Putamen (tissue), 1 donor: Measurements from ENCODE around the gene CDC42EP3.

Source experiments
- DNase-seq: peaks from one replicate; pipeline ENCODE4 v3.0.0-alpha.2; 2016; ENCODE audit warnings: low spot score

Gene CDC42EP3

GRCh38 chr2:37656512-37657423, 14.7 kb downstream of the CDC42EP3 start:
- DNase-seq = no peak

- DNase-seq = no peak
These were observed 16.3 kb downstream of the CDC42EP3 start for GRCh38 chr2:37654932-37655841.

DNA sequence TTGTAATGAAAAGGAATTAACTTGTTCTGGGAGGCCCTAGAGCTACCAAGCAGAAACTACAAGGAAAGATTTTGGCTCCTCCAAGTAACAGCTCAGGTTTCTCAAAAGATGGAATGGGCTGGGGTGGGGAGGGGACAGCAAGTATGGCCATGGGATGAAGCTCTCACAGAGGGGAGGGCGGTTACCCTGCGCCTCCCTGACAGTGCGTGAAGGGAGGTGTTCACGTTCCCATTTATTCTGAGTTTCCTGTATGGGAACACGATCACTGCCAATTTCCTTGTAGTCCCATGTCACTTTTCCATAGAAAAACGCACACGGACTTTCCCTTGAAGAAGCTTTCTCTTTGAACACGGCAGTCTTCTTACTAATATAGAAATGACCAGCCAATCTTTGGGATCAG, 17.0 kb downstream of the CDC42EP3 start:
- no peak for DNase-seq

DNA sequence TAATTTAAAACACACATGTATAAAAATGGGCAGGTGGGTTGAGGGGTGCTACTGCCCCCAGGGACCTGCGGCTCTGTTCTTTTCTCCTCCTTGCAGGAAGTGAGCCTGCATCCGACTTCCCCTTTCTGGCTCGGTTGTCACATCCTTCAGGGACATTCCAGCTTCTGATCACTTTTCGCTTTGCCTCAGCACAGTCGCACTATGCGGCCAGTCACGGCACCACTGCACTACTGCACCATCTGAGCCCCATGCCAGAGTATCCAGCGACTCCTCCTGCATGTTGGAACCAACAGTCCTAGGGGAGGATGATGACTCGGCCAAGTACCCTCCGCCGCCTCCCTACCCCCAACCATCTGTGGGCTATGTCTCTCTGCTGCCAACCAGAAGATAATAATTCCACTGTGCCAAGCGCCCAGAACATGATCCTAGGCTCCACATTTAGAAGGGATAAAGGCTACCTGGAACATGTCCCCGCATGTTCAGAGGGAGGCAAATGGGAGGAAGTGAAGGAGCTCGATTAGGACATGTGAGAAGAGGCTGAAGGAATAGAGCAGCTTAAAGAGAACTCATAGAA, 17.6 kb downstream of the CDC42EP3 start:
- no peak for DNase-seq

GRCh38 chr2:37653093-37653492, 18.3 kb downstream of the CDC42EP3 start:
- no peak for DNase-seq

GRCh38 chr2:37652199-37652640, 19.2 kb downstream of the CDC42EP3 start:
- DNase-seq = no peak

DNA sequence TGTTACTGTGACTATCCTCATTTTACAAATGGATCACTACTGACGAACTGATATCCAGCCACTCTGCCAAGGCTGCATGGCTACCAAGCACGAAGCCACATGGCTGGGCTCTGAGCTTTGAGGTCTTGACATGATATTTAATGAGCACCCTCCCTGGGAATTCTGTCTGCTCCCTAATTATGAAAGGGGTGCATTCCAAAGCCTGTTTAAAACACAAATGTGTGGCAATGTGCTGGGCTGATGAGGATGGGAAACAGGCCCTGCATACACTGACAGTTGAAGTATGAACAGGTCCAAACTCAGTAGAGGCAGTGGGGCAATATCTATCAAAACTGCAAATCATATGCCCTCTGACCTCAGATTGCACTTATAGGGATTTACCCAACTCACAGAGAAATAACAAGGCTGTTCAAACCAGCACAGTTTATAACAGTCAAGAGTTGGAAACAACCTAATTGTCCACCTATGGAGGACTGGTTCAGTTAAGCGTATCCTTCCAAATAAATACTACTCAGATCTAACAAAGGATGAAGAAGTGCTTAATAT, 20.8 kb downstream of the CDC42EP3 start:
- DNase-seq = no peak

DNA sequence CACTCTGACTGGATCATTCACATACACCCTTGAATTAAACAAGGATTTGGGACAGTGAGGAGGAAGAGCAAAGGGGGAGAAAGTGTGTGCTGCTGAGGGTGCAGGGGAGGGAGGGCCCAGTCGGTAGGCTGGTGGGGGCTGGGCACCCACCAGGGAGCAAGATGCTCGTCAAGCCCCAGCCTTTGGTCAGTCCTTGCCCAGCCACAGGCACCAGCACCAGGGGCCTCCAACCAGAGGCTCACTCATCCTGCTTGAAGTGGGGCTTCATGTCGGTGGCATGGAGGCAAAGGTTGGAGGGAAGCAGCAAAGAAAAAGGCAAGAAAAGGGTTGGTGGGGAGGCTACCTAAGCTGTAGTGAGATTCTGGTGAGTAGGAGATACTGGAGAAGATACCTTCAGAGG, 21.9 kb downstream of the CDC42EP3 start:
- DNase-seq = no peak

- no peak for DNase-seq
These were observed 23.0 kb downstream of the CDC42EP3 start for GRCh38 chr2:37648331-37649011.

- no peak for DNase-seq
These were observed 23.5 kb downstream of the CDC42EP3 start for GRCh38 chr2:37647971-37648330.

GRCh38 chr2:37645836-37646235, 25.6 kb downstream of the CDC42EP3 start:
- no peak for DNase-seq

GRCh38 chr2:37645362-37645761, 26.1 kb downstream of the CDC42EP3 start:
- no peak for DNase-seq

GRCh38 chr2:37644191-37644590, 27.3 kb downstream of the CDC42EP3 start:
- DNase-seq = no peak

GRCh38 chr2:37643730-37644078, 27.7 kb downstream of the CDC42EP3 start:
- no peak for DNase-seq

DNA sequence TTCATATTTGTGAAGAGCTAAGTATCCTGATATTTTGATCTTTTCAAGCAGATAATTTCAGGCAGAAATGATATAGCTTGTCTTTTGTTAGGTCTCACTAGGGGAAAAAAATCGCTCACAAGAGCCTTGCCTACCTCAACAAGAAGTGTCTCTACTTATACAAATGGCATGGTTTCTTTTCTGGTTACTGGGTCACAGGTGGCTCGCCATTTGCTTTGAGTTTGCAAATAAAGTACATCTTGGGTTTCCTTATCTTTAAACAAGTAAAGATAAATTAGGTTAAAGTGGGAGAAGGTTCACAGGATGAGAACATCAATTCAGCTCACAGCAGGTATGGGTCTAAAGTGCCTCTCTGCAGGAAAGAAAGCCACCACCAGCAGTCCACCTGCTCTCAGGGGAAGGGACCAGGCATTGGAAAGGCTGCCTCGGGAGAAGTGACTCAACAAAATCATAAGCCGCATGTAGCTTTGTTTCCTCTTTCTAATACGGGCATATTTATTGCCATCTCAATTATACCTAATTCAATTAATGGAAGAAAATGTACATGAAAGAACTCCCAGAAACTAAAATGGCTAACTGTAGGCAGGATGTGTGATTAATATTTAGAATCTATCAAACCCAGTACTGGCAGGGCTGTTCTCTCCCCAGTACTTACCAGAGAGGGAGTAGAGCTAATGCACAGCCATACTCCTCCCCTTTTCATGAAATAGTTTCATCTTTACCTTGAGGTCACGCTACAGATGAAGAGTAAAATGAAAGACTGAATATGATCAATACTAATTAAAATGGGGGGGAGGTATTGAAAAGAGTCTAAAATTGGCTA, 28.3 kb downstream of the CDC42EP3 start:
- no peak for DNase-seq

DNA sequence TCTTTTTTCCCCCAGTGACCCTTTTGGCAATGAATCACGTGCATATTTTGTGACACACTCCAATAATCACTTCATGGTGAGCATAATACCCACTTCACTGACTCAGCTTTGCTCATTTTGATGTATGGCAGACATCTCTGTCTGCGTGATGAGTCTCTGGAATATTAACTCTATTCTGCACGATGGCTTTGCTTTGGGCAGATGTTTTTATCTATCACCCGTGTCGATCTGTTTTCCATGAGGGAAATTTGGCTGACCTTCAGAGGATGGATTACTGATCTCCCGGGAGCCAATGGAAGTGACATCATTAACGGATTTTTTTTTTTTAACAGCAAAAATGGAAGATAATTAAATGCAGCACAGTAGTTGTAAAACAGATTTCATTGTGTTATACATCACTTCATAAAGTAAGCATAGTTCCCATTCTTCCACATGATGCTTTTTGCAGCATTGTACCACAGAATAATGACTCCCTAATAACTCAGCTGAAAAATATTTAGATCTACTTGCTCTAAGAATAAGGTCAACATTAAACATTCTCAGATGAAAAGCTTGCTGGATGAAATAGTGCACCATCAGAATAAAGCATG, 29.8 kb downstream of the CDC42EP3 start:
- no peak for DNase-seq

DNA sequence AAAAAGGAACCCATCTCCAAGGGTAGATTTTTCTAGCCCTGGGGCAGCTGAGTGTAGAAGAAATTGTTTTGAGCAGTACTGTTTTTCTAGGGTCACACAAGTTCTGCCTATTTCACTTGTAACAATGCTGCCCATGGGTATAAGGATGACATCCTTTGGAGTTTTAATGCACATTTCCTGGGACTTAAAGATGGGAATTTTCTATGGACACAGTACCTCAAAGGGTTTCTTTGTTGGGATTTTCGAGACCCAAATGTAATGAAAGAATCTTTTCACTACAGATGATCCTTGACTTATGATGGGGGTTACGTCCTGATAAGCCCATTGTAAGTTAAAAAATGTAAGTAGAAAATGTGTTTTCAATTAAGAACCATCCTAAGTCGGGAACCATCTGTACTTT, 31.8 kb downstream of the CDC42EP3 start:
- no peak for DNase-seq

DNA sequence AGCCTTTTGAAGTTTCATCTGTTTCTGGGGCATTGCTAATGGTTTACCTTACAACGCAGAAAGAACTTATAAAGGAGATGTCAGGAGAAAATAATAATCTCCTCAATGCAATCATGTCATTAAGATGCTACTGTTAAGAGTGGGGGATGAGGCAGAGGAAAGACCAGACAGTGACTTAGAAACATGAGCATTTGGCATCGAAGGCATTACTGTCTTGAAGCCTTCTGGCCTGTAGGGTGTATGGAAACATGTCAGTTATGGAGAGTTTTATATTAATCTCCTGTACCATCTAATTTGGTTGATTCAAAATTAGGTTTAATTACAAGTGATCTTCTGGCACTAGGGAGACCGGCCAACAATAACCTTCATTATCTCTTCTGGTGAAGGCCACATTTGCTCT, 32.5 kb downstream of the CDC42EP3 start:
- DNase-seq = no peak

DNA sequence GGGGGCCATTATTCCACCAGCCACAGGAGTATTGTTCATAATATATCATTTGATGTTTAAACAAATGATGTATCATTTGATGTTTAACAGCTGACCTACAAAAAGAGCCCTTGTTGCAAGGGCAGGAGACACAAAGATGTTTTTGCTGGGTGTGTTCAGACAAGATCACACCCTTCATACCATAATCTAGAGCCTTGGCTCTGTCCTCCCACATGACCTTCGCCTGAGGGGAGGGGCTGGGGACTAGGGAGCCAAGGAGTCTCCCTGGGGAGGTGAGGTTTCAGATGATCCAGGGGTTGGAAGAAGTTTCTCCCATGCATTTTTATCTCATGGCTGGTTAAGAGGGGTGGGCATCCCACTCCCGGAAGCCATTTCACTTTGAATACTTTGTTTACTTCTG, 33.5 kb downstream of the CDC42EP3 start:
- DNase-seq = no peak

DNA sequence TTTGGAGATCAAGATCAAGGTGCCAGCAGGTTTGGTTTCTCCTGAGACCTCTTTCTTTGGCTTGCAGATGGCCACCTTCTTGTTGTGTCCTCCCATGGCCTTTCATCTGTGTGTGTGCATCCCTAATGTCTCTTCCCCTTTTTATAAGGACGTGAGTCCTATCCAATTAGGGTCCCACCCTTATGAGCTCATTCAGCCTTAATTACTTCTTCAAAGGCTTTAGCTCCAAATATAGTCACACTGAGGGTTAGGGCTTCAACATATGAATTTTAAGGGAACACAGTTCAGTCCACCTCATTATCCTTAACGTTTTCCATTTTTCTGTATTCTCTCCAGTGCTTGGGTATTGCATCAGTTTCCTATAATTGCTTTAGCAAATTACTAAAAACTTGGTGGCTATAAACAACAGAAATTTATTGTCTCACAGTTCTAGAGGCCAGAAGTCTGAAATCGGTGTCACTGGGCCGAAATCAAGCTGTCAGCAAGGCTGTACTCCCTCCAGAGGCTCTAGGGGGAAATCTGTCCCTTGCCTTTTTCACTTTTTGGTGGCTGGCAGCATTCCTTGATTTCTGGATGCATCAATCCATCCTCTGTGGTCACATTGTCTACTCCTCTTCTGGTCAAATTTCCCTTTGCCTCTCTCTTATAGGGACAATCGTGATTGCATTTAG, 34.1 kb downstream of the CDC42EP3 start:
- no peak for DNase-seq
